Activated CD8-positive, alpha-beta memory T cell treated with anti-CD3 and anti-CD28 coated beads, Interleukin-2, amount 50 U/mL, for 24 hours (primary cell): ENCODE results near the gene PNMA8B.

ENCODE experiments used
- DNase-seq: peaks from one replicate; pipeline ENCODE4 v3.0.0-alpha.2; 2020; ENCODE audit errors: extremely low read depth

PNMA8B gene

DNA sequence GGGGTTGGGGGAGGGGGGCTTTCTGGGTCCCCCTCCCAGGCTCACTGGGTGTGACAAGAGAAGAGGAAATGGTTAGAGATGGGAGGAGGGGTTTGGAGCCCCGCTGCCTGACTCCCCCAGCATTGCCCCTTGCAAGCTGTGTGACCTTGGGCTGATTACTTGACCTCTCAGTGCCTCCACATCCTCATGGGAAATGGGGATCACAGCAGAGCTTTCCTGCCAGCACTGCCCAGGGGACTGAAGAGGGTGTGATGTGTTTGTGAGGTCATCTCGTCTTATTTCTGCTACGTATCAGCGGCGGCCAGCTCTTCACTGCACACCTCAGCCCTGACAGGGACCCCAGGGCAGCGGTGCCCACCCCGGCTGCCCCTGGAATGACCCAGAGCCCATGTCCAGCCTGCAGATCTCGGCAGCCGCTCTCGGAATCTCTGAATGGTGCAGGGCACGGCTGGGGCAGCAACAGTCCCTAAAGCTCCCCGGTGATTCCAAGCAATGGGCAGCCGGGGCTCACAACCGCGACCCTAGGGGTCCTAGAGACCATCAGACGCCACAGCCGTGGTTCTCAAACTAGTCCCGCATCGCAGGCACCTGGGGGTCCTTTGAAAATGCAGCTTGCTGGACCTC is 8.4 kb downstream of the PNMA8B start:
- DNase-seq, result no peak

DNA sequence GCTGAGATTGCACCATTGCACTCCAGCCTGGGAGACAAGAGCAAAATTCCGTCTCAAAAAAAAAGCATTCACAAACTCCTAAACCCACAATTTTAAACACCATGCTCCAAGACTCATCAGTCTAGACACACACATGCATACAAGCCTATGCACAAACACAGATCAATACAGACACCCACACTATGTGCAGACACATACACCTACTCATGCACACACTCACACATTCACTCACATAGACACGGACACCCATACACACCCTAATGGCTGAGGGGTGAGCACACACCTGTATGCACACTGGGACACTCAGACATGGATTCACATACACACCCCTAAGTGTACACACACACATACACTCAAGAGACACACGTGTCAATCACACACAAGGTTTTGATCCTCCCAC is 9.3 kb downstream of the PNMA8B start:
- DNase-seq, result no peak

DNA sequence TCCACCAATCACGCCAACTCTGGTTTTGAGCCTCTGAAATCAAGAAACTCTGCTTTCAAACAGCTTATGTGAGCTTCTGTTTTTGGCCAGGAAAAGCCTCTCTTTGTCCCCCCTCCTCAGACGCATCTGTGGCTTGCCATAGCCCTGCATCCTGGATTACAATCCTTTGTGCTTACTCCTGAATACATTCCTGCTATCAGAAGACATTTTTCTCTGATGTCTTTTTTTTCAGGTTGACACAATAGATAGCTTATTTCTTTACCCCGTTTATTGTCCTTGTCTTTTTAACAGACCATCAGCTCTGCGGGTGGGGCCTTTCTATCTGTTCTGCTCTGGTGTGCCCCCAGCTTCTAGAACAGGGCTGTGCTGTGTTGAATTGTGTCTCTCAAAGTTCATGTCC is 11.0 kb downstream of the PNMA8B start:
- DNase-seq, result no peak

DNA sequence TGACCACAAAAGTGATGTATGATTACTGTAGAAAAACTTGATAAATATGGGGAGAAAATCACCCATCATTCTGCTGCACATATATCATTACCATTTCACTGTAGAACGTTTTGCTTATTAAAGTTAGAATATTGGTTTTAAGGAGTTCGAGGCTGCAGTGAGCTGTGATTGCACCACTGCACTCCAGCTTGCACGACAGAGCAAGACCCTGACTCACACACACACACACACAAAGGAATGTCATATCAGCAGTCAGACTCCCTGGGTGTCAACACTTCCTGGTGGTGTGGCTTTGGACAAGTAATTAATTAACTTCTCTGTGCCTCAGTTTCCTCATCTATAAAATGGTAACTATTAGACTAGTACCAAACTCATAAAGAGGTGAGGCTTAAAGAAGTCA is 13.0 kb downstream of the PNMA8B start:
- no peak for DNase-seq

DNA sequence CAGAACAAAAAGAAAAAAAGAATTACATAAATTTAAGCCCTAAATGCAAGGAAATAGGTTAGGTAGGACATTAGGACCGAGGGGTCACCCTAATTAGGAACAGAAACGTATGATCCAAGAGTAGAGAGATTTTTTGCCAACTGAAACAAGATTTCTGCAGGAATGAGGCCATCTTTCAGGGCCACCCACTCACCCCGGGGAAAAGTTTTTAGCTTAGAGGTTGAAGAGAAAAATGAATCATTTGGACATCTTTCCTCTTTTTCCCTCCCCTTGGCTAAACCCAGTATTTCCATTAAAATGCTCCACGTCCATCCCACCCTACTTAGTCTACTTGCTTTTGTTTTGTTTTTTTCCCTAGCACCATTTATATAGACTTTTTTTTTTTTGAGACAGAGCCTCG is 13.7 kb downstream of the PNMA8B start:
- no peak for DNase-seq

DNA sequence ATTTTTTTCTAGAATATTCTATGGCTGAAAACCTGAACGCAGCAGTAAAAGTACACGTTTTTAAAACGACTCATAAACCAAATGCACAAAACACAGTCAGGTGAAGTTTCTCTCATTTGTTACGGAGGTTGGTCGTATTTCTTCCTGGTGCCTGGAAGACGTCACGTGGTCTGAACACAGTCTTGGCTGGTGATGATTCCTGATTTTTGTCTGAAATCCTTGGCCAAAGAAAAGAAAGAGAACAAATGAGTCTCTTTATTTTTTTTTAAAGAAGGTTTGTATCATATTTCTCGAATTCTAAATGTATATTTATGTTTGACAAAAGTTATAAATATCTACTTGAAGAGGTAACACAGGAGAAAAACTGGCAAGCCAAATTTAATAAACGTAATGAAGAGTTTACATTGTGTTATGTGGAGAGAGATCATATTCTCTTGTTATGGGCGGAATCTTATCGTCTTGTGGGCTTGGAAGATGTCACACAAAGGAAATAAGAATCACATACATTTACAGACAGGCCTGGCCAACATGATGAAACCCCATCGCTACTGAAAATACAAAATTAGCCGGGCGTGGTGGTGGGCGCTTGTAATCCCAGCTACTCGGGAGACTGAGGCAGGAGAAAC is 14.3 kb downstream of the PNMA8B start:
- DNase-seq, result no peak

DNA sequence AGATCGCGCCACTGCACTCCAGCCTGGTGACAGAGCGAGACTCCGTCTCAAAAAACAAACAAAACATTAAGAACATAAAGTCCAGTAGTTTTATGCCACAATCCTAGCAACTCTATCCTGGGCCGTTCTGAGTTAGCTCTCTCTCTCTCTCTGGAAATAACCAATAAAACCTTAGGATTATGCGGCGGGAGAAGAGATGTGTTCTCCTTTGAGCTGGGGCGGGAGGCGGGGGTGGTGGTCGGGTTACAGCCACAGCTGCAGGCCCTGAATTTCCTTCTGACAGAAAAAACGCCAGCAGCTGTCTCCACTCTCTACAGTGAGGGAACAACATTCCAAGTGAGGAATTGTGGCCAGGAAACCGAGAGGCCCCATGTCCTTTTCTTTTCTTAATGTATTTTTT is 15.3 kb downstream of the PNMA8B start:
- no peak for DNase-seq

DNA sequence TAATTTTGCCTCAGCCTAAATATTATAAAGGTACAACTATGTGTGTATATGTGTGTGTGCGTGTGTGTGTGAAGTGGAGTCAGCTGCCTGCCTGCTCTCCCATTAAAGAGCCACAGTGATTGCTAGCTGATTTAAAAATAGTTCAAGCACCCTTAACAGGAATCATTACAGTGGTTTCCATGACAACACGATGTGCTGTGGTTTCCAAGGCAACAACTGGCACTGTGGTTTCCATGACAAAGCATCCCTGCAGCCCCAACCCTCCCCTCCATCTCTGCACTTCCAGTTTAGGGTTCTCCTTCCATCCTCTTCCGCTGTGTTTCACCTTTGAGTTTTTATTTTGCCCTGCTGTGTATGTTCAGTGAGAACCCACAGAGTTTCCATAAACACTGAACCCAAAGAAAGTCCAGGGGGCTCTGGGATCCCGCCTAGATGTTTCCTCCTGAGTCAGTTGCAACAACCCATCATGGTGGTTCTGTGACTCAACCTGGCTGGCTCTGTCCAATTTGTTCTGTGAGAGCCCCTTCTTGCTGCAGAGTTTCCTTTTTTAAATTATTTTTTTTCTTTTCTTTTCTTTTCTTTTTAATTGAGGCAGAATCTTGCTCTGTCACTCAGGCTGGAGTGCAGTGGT is 17.2 kb downstream of the PNMA8B start:
- no peak for DNase-seq

DNA sequence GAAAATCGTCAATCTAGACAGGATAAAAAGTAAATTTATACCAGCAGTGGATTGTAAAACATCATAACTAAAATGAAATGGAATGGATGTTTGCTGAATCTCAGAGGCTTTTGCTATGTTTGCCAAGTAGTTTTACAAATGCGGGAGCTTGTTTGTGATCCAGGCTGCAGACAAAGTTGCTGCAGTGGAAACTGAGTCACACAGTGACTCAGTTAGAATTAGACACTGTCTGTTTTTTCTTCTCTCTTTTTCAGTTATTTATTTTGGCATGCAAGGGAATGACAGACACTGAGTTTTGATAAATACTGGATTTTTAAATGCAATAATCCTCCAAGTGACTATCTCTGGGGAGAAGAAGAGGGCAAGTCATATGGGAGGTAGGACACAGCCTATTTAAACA is 19.7 kb downstream of the PNMA8B start:
- DNase-seq, result no peak

DNA sequence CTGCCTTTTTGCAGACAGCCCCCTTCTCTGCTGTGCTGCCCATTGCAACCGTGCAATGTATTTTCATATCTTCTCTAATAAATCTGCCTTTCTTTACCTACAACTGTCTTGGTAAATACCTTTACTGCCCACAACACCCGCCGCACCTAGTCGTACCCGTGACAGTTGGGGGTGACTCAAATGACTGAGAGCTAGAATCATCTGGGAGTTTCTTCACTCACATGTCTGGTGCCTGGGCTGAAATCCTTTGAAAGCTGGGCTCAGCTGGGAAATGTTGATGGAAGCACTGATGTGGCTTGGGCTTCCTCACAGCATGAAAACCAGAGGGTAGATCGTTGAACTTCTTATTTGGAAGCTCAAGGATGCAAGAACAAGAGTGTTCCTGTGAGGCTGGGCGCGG is 21.5 kb downstream of the PNMA8B start:
- DNase-seq, result no peak

DNA sequence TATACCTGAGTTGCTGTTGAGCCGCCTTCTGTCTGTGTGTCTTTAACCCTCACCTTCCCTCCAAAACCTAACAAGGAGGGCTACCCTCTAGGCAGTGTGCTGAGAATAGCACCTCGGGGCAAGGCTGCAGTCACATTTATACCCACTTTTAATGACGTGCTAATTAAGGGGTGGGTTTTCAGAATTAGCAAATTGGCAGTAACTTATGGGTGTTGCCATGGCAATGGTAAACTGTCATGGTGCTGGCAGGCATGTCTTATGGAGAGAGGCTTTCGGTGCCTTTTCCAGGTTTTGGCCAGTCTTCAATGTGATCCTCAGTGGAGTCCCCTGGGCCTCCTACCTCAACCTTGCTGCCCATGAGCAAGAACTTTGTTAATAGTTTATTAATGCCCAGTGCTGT is 23.1 kb downstream of the PNMA8B start:
- no peak for DNase-seq

DNA sequence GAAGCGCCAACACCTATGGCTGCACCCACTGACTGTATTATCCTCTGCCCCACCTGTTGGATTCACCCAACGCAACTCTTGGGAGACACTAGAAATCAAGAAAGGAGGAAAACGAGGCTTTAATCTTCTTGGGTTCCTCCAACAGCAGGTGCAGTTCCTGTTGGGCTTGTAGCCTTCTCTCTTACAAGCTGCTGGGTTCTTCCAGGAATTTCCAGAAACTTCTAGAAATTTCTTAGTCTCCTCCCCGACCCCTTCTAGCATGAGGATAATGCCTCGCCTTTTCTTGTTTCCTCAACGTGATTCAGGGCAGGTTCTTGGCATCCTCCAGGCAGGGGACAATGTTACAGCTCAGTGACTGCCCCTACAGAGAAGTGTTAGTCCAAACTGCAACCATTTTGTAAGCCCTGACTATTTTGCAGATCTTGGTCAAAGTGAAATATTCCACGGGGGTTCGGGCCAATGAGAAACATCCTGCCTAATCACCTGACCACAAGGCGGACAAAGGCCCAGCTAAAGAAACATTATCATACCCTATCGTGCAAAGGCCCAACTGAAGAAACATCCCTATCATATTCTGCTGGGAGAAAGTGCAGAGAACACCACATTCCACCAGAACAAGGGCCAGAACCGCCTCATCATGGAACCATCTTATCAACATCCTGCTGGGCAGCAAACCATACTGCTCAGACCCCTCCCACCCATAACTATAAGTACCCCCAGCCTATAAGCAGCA is 23.7 kb downstream of the PNMA8B start:
- DNase-seq, result no peak

DNA sequence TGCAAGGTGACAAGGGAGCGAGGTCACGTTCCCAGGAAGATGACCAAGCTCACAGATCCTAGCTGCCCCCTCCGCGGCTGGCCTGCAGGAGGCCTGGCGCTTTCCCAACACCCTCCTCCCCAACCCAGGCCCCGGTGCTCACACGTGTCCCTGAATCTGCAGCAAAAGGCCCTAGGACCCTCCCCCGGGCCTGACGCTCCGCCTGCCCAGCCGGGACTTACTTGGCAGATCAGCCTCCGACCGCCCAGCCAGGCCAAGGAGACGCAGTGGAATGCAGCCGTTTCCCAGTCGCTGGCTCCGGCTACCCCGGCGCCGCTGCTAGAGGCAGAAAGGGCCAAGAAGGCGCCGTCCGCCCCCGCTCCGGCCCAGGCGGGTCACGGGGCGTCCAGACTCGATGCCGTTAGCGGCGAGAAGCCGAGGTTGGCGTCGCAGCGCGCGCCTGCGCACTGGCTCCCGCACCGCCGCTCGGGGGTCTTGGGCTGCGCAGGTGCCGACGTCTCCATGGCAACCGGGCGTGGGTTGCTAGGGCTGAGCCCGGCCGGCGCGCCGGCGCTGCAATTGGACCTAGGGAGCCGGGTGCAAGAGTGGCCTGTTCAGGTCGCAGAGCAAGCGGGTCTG is 24.4 kb downstream of the PNMA8B start, which contains the start of gene PNMA8A:
Gene PNMA8A (minus strand): TSS at position 448 of the 618 bp plus-strand sequence. CDS start 528 bp downstream, outside the sequence.
- no peak for DNase-seq

DNA sequence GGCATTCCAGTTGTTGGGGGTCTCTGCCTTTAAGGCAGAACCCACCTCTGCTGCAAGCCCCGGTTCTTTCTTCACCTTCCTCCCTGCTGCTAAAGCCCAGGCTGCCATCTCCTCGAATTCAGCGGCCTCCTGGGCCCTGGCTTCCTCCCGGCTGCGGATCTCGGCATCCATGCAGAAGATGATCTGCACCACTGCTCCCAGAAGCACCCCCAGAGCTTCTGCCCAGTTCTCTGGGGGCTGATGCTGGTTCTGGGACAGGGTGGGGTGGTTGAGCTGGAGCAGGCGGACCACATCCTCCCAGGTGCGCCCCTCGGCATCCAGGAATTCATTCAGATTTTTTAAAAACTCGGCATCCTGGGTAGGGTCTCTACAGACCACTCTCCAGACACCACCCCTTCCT is 25.3 kb downstream of the PNMA8B start:
- DNase-seq, result no peak

DNA sequence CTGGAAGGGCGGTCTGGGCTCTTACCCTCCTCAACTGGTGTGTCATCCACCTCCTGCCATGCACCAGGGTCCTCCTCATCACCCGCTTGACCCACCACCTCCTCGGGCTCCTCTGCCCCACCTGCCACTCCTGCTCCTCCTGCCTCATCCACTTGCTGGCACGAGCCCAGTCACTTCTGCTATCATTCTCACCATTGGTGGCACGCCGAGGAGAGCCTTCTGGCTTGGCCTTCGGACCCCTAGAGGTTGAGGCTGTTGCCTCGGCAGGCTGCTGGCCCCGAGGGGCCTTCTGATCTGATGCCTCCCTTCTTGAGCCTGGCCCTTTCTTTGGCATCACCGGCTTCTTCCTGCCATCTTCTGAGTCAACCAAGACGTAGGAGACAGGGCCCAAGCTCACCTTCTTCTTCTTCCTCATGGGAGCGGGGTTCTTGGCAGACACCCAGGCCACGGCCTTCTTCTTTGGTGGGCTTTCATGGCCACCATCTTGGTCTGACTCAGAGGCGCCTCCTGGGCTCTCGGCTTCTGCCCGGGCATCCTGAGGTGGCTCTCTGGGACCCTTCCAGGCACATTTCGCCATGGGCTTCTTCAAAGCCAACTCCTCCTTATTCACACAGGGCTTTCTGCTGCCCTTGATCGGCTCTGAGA is 26.0 kb downstream of the PNMA8B start:
- DNase-seq, result no peak

DNA sequence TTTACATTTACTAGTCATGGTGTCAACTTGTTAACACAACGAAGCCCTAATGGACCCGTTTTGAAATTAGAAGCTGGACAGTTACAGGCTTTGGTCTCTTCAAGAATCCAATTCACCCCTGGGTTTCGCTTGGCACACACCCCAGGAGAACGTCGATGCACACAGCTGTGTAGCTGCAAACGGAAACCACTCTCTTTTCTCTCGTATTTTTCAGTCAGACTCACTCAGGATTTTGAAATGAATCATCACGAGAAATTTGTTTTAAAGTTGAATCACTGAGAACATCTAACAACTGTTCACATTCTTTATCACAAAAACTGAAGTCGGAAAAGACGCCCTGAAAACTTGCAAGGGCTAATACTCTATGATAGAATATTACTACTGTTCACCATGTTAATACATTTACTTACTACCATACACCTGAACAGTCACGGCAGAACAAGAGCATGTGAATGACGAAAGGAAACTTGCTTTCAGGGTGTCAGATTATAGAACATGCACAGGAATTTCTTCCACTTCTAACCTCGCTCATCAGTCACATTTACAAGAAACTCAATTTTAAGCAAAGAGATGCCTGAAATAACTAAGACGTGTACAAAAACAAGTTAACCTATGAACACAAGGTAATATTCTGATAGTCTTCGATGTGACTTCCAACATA is 29.0 kb downstream of the PNMA8B start:
- DNase-seq, result no peak

DNA sequence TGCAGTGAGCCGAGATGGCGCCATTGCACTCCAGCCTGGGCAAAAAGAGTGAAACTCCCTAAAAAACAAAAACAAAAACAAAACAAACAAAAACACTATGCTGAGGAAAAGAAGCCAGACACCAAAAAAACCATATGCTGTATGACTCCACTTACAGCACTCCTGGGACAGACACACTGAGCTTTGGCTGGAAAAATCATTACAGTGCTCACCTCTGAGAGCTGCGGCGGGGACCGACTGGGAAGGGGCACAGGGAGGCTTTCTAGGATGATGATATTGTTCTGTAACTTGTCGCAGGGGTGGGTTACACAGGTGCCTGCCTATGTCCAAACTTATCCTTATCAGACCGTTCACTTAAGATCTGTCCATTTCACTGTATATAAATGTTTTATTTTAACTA is 32.2 kb downstream of the PNMA8B start:
- DNase-seq, result no peak

DNA sequence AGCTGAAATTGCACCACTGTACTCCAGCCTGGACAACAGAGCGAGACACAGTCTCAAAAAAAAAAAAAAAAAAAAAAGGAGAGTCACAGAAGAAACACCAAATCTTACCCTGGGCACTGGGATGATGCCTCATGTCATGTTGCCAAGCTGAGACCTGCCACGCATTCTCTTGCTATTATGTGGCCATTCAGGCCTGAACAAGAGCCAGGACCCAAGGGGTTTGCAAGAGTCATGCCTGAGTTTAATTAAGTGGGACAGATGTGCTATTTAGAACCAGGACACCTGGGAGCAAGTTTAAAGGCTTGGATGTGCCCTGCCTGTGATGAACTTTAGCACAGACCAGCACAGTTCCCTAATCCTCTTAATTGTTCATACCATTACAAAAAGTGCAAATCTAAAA is 34.1 kb downstream of the PNMA8B start:
- no peak for DNase-seq

DNA sequence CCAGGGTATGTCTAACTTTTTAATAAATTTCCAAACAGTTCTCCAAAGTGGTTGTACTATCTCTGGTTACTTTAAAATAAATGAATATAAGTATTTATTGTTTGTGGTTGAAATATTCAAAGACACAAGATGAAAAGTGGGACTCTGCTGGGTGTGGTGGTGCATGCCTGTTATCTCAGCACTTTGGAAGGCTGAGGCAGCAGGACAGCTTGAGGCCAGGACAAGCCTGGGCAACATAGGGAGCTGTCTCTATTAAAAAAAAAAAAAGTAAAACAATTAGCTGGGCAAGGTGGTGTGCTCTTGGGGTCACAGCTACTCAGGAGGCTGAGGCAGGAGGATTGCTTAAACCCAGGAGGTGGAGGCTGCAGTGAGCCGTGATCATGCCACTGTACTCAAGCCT is 34.7 kb downstream of the PNMA8B start:
- no peak for DNase-seq

DNA sequence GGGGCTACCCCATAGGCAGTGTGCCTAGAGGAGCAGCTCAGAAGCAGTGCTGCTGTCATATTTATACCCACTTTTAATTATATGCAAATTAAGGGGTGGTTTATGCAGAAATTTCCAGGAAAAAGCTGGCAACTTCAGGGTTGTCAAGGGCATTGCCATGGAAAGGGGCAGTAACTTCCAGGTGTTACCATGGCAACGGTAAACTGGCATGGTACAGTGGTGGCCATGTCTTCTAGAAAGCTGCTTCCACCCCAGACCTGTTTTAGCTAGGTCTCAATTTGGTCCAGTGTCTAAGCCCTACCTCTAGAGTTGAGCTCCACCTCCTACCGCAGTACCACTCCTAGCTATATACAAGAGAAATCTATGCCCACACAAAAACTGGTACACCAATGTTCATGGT is 35.6 kb downstream of the PNMA8B start:
- no peak for DNase-seq

DNA sequence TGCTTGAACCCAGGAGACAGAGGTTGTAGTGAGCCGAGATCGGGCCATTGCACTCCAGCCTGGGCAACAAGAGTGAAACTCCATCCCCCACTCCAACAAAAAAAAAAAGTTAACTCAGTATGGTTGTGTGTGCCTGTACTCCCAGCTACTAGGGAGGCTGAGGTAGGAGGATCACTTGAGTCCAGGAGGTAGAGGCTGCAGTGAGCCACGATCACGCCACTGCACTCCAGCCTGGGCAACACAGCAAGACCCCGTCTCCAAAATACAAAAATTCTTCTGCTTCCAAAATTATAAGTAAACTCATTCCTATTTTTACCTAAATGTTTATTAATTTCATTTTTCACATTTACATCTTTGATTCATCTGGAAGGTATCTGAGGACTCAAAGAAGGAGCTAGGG is 38.7 kb downstream of the PNMA8B start:
- no peak for DNase-seq
